Stimulated activated naive CD4-positive, alpha-beta T cell treated with Interleukin-2 at 50 U/mL for 16 hours (primary cell): ENCODE measurements around the gene ZNF628.

Experiments used
- DNase-seq: peaks from one replicate; lab custom pipeline; 2025; lab: John Stamatoyannopoulos, UW

Gene ZNF628

GRCh38 chr19:55497763-55498162 is 21.3 kb downstream of the ZNF628 start:
- no peak for DNase-seq

GRCh38 chr19:55498246-55498840 is 21.9 kb downstream of the ZNF628 start:
- DNase-seq: no peak

- DNase-seq: no peak
Measured at GRCh38 chr19:55500368-55500952, 24.0 kb downstream of the ZNF628 start.

GRCh38 chr19:55502197-55502952 is 26.0 kb downstream of the ZNF628 start:
- DNase-seq: no peak

- no peak for DNase-seq
Measured at GRCh38 chr19:55503157-55503501, 26.7 kb downstream of the ZNF628 start.

- DNase-seq: peak; percentile 87
Measured at GRCh38 chr19:55503502-55504251, 27.3 kb downstream of the ZNF628 start.

GRCh38 chr19:55504252-55504603 is 27.8 kb downstream of the ZNF628 start:
- DNase-seq: no peak

- no peak for DNase-seq
Measured at GRCh38 chr19:55504981-55505380, 28.6 kb downstream of the ZNF628 start.

- DNase-seq: no peak
Measured at GRCh38 chr19:55508120-55508519, 31.7 kb downstream of the ZNF628 start.

GRCh38 chr19:55516878-55517620 is 40.6 kb downstream of the ZNF628 start:
- peak; percentile 83 for DNase-seq

- DNase-seq: no peak
Measured at GRCh38 chr19:55519451-55520311, 43.3 kb downstream of the ZNF628 start.

GRCh38 chr19:55520691-55521292 is 44.4 kb downstream of the ZNF628 start:
- DNase-seq: no peak

- DNase-seq: no peak
Measured at GRCh38 chr19:55525289-55526101, 49.1 kb downstream of the ZNF628 start.

GRCh38 chr19:55526216-55527196 is 50.1 kb downstream of the ZNF628 start:
- no peak for DNase-seq

- no peak for DNase-seq
Measured at GRCh38 chr19:55527197-55528029, 51.0 kb downstream of the ZNF628 start.

GRCh38 chr19:55528030-55528803 is 51.8 kb downstream of the ZNF628 start:
- no peak for DNase-seq
